Activated effector memory CD4-positive, alpha-beta T cell treated with anti-CD3 and anti-CD28 coated beads, Interleukin-2, amount 50 U/mL, for 16 hours (primary cell): ENCODE results near the gene TNFAIP3.

ENCODE experiments used
- DNase-seq: peaks from one replicate; pipeline ENCODE4 v3.0.0-alpha.2; 2020

TNFAIP3 gene

GRCh38 chr6:137845460-137845859 lies 21.6 kb upstream of the TNFAIP3 start:
- no peak for DNase-seq

GRCh38 chr6:137846274-137846673 lies 20.8 kb upstream of the TNFAIP3 start:
- no peak for DNase-seq

DNA sequence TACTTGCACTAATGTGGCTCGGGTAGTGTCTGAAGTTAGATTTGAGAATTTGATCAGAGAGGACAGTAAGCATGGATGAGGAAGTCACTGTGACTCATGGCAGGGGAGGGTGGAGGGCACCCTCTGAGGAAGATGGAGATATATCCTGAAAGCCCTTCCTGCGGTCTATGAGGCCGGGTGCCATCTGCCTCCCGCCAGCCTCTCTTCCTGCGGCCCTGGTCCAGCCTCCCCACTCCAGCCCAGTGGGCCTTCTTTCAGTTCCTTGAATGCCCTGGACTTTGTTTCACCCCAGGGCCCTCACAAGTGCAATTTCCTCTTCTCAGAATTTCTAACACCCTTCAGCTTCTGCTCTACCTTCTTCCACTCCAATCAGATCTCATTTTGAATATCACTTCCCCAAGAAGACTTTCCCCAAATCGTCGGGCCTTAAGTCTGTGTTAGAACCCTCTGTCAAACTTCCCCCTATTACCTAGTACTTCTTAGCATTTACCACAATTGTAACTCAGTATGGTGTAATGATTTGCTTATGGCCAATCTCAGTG lies 20.2 kb upstream of the TNFAIP3 start:
- DNase-seq: no peak

DNA sequence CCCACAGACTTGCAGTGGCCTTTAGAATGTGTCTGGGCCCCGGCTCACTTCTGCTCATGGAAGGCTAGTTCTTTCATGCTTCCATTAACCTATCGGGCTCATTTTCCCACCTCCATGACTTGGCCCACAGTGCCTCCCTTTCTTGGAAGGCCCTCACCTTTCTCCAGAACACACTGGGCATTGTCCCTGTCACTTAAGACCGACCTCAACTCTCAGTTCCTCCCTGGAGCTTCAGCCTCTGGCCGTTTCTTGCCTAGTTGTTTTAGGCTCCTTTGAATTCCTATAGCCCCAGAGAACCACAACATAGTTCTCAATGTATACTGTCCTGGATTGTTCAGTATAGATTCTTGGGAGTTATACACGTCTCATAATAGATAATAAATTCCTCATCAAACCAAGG lies 19.3 kb upstream of the TNFAIP3 start:
- DNase-seq: no peak

- no peak for DNase-seq
Observed at GRCh38 chr6:137848672-137849071, 18.4 kb upstream of the TNFAIP3 start.

DNA sequence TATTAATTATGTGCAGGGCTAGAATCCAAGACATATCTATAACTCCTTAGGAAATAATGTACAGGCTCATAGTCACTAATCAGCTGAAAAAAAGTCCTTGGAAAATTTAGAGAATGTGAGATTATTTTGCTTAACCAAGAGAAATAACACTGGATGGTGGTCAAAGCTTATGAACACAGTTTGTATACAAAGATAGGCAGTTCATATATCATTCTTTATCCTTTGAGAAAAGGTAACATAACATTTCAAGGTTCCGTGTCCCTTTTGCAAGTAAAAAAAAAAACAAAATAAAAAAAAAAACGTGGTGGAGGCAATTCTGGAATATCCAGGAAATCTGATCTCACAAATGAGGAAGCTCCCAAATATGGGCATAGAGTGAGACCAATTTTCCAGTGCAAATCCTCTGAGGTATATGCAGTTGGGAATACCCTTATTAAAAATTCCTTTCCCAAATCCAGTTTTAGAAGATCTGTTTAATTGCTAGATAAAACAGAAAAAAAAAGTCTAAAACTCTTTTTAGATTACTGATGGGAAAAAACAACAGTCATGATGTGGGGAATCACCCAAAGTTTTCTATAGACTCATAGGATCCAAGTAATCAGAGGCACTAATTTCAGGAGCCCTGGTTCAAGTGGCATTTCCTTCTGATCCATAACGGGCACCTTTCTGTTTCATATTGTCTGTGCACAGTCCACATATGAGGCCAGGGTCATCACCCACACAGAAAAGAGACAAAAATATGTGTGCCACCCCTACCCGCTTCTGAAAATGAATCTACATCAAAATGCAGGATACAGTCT lies 17.7 kb upstream of the TNFAIP3 start:
- no peak for DNase-seq

GRCh38 chr6:137849981-137850714 lies 16.9 kb upstream of the TNFAIP3 start:
- no peak for DNase-seq

- DNase-seq: no peak
Observed at GRCh38 chr6:137850816-137851602, 16.1 kb upstream of the TNFAIP3 start.

DNA sequence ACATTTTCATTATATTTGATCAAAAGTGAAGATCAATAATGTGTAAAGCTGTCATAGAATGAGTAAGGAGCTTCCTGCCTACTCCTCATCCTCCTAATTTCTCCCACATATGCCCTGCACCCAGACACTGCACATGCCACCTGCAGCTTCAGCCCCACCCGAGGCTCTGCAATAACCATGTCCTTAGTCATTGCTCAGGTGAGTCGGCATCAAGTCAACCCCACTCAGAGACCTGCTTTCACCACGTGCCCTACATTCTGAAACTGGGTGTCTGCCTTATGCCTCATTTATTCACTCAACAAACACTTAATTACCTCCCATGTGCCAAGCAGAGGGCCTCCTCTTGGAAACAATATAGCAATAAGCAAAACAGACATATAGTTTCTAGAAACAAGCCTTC lies 15.4 kb upstream of the TNFAIP3 start:
- DNase-seq: no peak

- no peak for DNase-seq
Observed at GRCh38 chr6:137852346-137852745, 14.7 kb upstream of the TNFAIP3 start.

DNA sequence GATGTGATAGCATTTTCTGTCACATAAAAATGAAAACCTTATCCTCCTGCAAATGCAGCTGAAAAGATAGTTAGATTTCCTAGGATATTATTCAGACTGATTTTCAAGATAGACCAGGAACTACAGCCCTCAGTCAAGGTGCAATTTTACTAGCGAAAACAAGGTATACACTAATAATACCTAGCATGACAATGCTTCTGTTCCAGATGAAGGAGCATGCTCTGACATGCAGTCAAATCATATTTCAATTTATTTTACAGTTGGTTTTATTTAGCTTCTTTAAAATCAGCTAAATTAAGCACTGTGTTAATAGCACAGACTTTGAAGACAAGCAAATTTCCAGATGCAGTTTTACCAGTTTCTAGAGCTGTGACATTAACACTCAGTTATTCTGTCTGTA lies 14.2 kb upstream of the TNFAIP3 start:
- DNase-seq: no peak

GRCh38 chr6:137853569-137854213 lies 13.4 kb upstream of the TNFAIP3 start:
- no peak for DNase-seq

- no peak for DNase-seq
Observed at GRCh38 chr6:137856138-137856898, 10.7 kb upstream of the TNFAIP3 start.

- no peak for DNase-seq
Observed at GRCh38 chr6:137859025-137859424, 8.0 kb upstream of the TNFAIP3 start.

- DNase-seq: no peak
Observed at GRCh38 chr6:137860394-137861005, 6.6 kb upstream of the TNFAIP3 start.

DNA sequence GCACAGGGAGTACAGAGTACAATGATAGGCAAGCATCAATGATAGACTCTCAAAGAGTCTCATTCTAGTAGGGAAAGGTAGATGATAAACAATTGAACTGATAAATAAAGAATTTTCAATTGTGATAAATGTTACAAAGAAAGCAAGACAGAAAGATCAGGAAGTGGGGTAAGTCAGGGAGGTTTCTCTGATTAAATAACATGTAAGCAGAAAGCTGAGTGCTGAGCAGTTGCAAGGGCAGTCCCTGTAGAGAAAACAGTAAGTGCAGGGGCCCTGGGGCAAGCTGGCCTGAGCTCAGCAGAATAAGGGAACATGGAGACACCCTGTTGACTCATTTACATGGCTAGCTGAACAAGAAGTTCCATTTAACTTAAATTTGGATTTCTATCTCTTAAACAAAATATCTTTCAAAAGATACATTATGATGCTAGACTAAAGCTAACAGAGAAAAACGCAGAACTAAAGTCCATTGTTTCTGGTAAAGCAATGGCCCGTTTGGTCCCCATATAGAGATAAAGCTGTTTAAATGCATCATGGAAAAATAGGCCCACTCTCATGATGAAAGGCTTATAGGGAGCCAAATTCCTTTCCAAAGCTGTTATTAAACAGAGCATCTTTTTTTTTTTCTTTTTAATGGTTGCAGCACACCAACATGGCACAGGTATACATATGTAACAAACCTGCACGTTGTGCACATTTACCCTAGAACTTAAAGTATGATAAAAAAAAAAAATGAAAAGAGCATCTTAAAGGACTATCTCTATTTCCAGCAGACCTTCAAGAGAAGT lies 5.3 kb upstream of the TNFAIP3 start:
- DNase-seq: no peak

DNA sequence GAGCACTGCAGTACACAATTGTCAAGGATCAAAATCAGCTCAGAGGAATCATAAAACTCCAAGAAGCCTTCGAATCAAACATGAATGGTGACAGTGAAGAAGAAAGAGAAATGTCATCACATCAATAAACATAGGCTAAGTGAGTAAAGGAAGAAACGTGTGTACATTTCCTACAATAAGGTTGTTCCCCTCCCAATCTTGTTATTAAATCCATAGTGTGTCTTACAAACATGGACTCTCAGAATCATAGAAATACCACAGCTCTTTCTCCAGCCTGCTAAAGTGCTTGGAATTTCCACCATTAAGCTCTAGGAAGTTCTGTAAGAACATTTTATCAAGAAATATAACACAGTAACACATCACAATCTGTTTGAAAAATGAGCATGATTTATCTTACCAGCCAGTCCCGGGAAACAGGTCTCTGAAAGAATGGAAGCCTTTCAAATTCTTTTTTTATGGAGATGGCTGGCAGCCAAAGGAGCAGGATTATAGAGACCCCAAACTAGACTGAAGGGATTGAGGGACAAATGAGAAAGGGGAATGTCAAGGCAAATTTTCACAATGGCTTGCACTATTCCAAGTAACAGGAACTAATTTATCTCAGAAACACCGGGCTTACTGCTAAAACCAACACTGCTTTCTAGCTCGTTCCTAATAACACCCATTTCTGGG lies 4.5 kb upstream of the TNFAIP3 start:
- no peak for DNase-seq

DNA sequence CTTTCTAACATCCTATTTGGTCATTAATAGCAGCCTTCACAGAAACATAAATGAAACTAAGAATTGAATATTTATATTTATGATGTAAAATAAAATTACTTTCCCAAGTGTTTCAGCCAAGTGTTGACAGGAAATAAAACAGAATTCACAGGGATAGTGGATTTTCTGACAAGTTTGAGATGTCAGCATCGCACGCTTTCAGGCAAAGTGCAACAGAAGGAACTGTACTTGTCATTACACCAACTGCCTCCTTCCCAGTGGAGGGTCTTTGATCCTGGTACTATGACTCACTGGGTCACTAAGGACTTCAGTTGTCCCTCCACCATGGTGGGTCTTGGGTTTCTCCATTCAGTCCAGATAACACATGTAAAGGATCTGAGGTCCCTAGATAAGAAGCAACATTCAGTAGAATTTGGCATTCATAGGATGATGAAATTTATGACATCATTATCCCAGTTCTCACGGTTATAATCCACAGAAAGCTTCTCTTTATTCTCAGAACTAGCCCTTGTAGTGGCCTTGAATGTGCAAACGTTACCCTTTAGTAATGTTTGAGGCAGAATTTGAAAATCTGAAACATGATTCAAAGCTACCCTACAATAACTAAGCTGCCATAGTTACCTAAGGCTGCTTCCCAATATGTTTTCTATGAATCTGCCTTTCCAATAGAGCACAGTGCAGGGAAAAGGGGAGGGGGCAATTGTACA lies 3.8 kb upstream of the TNFAIP3 start:
- DNase-seq: no peak

GRCh38 chr6:137864812-137865508 lies 2.1 kb upstream of the TNFAIP3 start:
- no peak for DNase-seq
